ENCODE measurements around the gene TMEM163.

- TF ChIP-seq, protein P1, sequence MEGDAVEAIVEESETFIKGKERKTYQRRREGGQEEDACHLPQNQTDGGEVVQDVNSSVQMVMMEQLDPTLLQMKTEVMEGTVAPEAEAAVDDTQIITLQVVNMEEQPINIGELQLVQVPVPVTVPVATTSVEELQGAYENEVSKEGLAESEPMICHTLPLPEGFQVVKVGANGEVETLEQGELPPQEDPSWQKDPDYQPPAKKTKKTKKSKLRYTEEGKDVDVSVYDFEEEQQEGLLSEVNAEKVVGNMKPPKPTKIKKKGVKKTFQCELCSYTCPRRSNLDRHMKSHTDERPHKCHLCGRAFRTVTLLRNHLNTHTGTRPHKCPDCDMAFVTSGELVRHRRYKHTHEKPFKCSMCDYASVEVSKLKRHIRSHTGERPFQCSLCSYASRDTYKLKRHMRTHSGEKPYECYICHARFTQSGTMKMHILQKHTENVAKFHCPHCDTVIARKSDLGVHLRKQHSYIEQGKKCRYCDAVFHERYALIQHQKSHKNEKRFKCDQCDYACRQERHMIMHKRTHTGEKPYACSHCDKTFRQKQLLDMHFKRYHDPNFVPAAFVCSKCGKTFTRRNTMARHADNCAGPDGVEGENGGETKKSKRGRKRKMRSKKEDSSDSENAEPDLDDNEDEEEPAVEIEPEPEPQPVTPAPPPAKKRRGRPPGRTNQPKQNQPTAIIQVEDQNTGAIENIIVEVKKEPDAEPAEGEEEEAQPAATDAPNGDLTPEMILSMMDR (IDR thresholded peaks at IDR 0.05), result no peak
- TF ChIP-seq POLR2A (IDR thresholded peaks at IDR 0.05) (no peak), EP300 (IDR thresholded peaks at IDR 0.05) (no peak)
These were observed 32.8 kb downstream of the TMEM163 start for GRCh38 chr2:134685967-134686366.
